Brain microvascular endothelial cell (primary cell): Measurements from ENCODE around the gene SORT1.
A peak's percentile ranks its signal among the peaks of the same experiment; 100 is the strongest.

Experiments used
- DNase-seq: peaks from one replicate; pipeline ENCODE4 v3.0.0-alpha.2; 2020
- H3K27ac ChIP-seq: fragments of 250-450 bp; sonication (Bioruptor Pico); 2 replicates; pipeline ENCODE4 v1.5.1; 2020; ENCODE audit warnings: mild to moderate bottlenecking, moderate library complexity
- H3K27me3 ChIP-seq: fragments of 250-450 bp; sonication (Bioruptor Pico); replicated peaks from 2 replicates; pipeline ENCODE4 v1.5.1; 2020; ENCODE audit warnings: mild to moderate bottlenecking
- H3K36me3 ChIP-seq: fragments of 250-450 bp; sonication (Bioruptor Pico); replicated peaks from 2 replicates; pipeline ENCODE4 v1.5.1; 2020; ENCODE audit warnings: mild to moderate bottlenecking
- H3K4me3 ChIP-seq: 2 replicates; pipeline ENCODE4 v1.5.1; 2011; ENCODE audit warnings: low read depth, mild to moderate bottlenecking, control low read depth, low read length, moderate library complexity
- in situ Hi-C: cut with HindIII; loops from 2 replicates; pipeline ENCODE4 v1.10.0; 2017; ENCODE audit warnings: low sequenced_read_pairs, low pct_ligation_motif_present
- TF ChIP-seq, protein P1 (sequence below): IDR thresholded peaks from 2 replicates; pipeline ENCODE4 v1.5.1; 2011; ENCODE audit warnings: low read depth, mild to moderate bottlenecking, moderate library complexity, low read length, control low read depth, inconsistent platforms; ENCODE audit errors: missing control alignments

The SORT1 gene

DNA sequence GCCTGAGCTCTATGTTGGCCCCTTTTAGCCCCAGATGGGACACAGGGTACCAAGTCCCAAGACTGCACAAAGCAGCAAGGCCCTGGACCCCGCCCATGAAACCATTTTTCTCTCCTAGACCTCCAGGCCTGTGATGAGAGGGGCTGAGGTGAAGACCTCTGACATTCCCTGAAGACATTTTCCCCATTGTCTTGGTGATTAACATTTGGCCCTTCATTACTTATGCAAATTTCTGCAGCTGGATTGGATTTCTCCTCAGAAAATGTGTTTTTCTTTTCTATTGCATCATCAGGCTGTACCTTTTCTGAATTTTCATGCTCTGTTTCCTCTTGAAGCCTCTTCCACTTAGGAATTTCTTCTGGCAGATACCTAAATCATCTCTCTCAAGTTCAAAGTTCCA is 36.8 kb upstream of the SORT1 start:
- no peak overlapping the region for H3K4me3 ChIP-seq
- TF ChIP-seq, protein P1, sequence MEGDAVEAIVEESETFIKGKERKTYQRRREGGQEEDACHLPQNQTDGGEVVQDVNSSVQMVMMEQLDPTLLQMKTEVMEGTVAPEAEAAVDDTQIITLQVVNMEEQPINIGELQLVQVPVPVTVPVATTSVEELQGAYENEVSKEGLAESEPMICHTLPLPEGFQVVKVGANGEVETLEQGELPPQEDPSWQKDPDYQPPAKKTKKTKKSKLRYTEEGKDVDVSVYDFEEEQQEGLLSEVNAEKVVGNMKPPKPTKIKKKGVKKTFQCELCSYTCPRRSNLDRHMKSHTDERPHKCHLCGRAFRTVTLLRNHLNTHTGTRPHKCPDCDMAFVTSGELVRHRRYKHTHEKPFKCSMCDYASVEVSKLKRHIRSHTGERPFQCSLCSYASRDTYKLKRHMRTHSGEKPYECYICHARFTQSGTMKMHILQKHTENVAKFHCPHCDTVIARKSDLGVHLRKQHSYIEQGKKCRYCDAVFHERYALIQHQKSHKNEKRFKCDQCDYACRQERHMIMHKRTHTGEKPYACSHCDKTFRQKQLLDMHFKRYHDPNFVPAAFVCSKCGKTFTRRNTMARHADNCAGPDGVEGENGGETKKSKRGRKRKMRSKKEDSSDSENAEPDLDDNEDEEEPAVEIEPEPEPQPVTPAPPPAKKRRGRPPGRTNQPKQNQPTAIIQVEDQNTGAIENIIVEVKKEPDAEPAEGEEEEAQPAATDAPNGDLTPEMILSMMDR, result no peak
- H3K27ac ChIP-seq, result no peak overlapping the region
- DNase-seq, result no peak
- in situ Hi-C loops, result no loop called here
- no peaks in the 10 kb centered on the region for H3K36me3 ChIP-seq
- no peaks in the 10 kb centered on the region for H3K27me3 ChIP-seq

- Histone ChIP-seq H3K27me3 (no peaks in the 10 kb centered on the region), H3K36me3 (no peaks in the 10 kb centered on the region), H3K4me3 (no peak overlapping the region), H3K27ac (no peak overlapping the region)
- TF ChIP-seq, protein P1, result no peak
- in situ Hi-C loops, result no loop called here
- no peak for DNase-seq
Measured at GRCh38 chr1:109433322-109433721, 35.6 kb upstream of the SORT1 start.

GRCh38 chr1:109432336-109432735 is 34.6 kb upstream of the SORT1 start:
- in situ Hi-C loops, result no loop called here
- no peak for DNase-seq
- TF ChIP-seq, protein P1, result no peak
- H3K27me3 ChIP-seq, result no peaks in the 10 kb centered on the region
- no peak overlapping the region for H3K27ac ChIP-seq
- no peaks in the 10 kb centered on the region for H3K36me3 ChIP-seq
- H3K4me3 ChIP-seq, result no peak overlapping the region

DNA sequence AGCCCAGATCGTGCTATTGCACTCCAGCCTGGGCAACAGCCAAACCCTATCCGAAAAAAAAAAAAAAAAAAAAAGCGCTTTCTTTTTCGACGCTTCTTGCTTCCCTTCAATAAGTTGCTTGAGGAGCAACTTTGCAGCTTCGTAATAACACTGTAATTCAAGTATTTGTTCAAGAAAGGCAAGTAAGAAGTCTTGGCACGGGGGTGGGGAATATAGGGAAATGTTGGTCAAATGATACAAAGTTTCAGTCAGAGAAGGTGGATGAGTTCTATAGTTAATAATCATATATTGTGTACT is 29.4 kb upstream of the SORT1 start:
- Histone ChIP-seq H3K36me3 (peaks cover 4% of the 10 kb centered on the region), H3K4me3 (peak overlapping the region; percentile 94), H3K27me3 (no peaks in the 10 kb centered on the region), H3K27ac (peak overlapping the region; percentile 78)
- TF ChIP-seq, protein P1, result no peak
- no peak for DNase-seq
- in situ Hi-C loops, result no loop called here

GRCh38 chr1:109426281-109427170 is 28.8 kb upstream of the SORT1 start, which contains the start of gene PSMA5:
Gene PSMA5, minus strand, starts transcription at chr1:109426448. Its CDS starts 118 bp downstream, at chr1:109426330.
- H3K36me3 ChIP-seq, result peaks cover 4% of the 10 kb centered on the region
- H3K27me3 ChIP-seq, result no peaks in the 10 kb centered on the region
- peak within 1 kb of the TSS; percentile 94 for H3K4me3 ChIP-seq
- TF ChIP-seq, protein P1, result no peak
- peak; percentile 99 for DNase-seq
- in situ Hi-C loops, result no loop called here
- peak within 1 kb of the TSS; percentile 78 for H3K27ac ChIP-seq
